ENCODE results near the gene NRIP1.

The NRIP1 gene

DNA sequence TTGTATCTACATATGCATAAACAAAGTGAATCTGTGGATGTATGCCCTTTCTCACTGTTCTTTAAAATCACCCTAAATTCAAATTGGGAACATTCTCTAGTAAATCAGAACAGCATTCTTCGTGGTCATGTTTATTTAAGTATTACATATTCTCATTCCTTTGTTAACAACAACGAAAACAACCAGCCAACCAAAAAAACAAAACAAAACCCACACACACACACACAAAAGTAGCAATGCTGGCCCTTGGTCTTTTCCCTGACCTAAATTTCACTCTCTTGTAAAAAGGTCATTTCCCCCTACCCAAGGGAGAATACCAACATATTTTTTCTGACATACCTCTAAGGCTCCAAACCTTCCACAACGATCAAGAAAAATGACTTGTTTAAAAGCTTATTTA lies 102.6 kb downstream of the NRIP1 start:
- H3K36me3 ChIP-seq (ENCODE audit: control insufficient read depth, insufficient read depth, low read length) = peaks cover 19% of the 10 kb centered on the region
- no peak overlapping the region for H3K27ac ChIP-seq (ENCODE audit: insufficient read depth, low read depth, low read length, poor library complexity, severe bottlenecking)
- no peak overlapping the region for H3K4me3 ChIP-seq (ENCODE audit: insufficient read depth, low read depth, low read length)
- no peaks in the 10 kb centered on the region for H3K9me3 ChIP-seq (ENCODE audit: control insufficient read depth, low read length)
- no peaks in the 10 kb centered on the region for H3K27me3 ChIP-seq (ENCODE audit: control insufficient read depth, insufficient read depth, low read length, poor library complexity, severe bottlenecking)
- 88 to 98% methylated on average over 2 of the region's 3 CpGs for WGBS, 2 experiments
- peaks cover 5% of the 10 kb centered on the region for H3K4me1 ChIP-seq (ENCODE audit: control insufficient read depth, insufficient read depth, low read length)

- Histone ChIP-seq H3K27me3 (ENCODE audit: control insufficient read depth, insufficient read depth, low read length, poor library complexity, severe bottlenecking) (no peaks in the 10 kb centered on the region), H3K9me3 (ENCODE audit: control insufficient read depth, low read length) (no peaks in the 10 kb centered on the region), H3K4me3 (ENCODE audit: insufficient read depth, low read depth, low read length) (no peak overlapping the region), H3K4me1 (ENCODE audit: control insufficient read depth, insufficient read depth, low read length) (peaks cover 5% of the 10 kb centered on the region), H3K36me3 (ENCODE audit: control insufficient read depth, insufficient read depth, low read length) (peaks cover 12% of the 10 kb centered on the region), H3K27ac (ENCODE audit: insufficient read depth, low read depth, low read length, poor library complexity, severe bottlenecking) (no peak overlapping the region)
- 98 to 100% methylated on average over 1 to 3 of the region's 3 CpGs for WGBS, 2 experiments
These were observed 103.3 kb downstream of the NRIP1 start for GRCh38 chr21:14961502-14961901.

- Histone ChIP-seq H3K27ac (ENCODE audit: insufficient read depth, low read depth, low read length, poor library complexity, severe bottlenecking) (no peak overlapping the region), H3K9me3 (ENCODE audit: control insufficient read depth, low read length) (no peaks in the 10 kb centered on the region), H3K27me3 (ENCODE audit: control insufficient read depth, insufficient read depth, low read length, poor library complexity, severe bottlenecking) (no peaks in the 10 kb centered on the region), H3K4me1 (ENCODE audit: control insufficient read depth, insufficient read depth, low read length) (peaks cover 5% of the 10 kb centered on the region), H3K4me3 (ENCODE audit: insufficient read depth, low read depth, low read length) (no peak overlapping the region), H3K36me3 (ENCODE audit: control insufficient read depth, insufficient read depth, low read length) (no peaks in the 10 kb centered on the region)
- WGBS, 2 experiments = 83 to 85% methylated on average over 3 of the region's 3 CpGs
These were observed 105.5 kb downstream of the NRIP1 start for GRCh38 chr21:14959343-14959742.

GRCh38 chr21:14957836-14958235 lies 107.0 kb downstream of the NRIP1 start:
- WGBS, 2 experiments = 95 to 98% methylated on average over 1 of the region's 1 CpG
- H3K9me3 ChIP-seq (ENCODE audit: control insufficient read depth, low read length) = no peaks in the 10 kb centered on the region
- no peaks in the 10 kb centered on the region for H3K36me3 ChIP-seq (ENCODE audit: control insufficient read depth, insufficient read depth, low read length)
- peaks cover 5% of the 10 kb centered on the region for H3K4me1 ChIP-seq (ENCODE audit: control insufficient read depth, insufficient read depth, low read length)
- no peak overlapping the region for H3K4me3 ChIP-seq (ENCODE audit: insufficient read depth, low read depth, low read length)
- H3K27me3 ChIP-seq (ENCODE audit: control insufficient read depth, insufficient read depth, low read length, poor library complexity, severe bottlenecking) = no peaks in the 10 kb centered on the region
- no peak overlapping the region for H3K27ac ChIP-seq (ENCODE audit: insufficient read depth, low read depth, low read length, poor library complexity, severe bottlenecking)

DNA sequence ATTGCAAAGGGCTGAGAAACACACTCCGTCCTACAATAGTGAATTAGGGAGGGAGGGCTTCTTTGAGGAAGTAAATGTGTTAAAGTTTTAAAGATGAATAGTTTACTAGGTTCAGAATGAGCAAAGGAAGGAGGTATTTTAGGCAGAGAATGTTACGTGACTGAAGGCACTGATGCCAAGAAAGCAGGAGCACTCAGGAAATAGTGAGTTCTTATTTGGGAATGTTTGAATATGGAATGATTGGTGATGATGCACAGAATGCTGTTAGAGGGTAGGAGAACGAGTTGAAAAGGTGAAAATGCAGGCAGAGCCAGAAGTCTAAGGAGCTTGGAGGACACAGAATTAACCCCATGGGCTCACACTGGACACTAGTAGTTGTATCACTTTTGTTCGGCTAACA lies 108.0 kb downstream of the NRIP1 start:
- WGBS, 2 experiments = 90 to 95% methylated on average over 3 to 4 of the region's 4 CpGs
- no peaks in the 10 kb centered on the region for H3K36me3 ChIP-seq (ENCODE audit: control insufficient read depth, insufficient read depth, low read length)
- H3K27me3 ChIP-seq (ENCODE audit: control insufficient read depth, insufficient read depth, low read length, poor library complexity, severe bottlenecking) = no peaks in the 10 kb centered on the region
- no peaks in the 10 kb centered on the region for H3K9me3 ChIP-seq (ENCODE audit: control insufficient read depth, low read length)
- no peak overlapping the region for H3K27ac ChIP-seq (ENCODE audit: insufficient read depth, low read depth, low read length, poor library complexity, severe bottlenecking)
- no peak overlapping the region for H3K4me3 ChIP-seq (ENCODE audit: insufficient read depth, low read depth, low read length)
- H3K4me1 ChIP-seq (ENCODE audit: control insufficient read depth, insufficient read depth, low read length) = peaks cover 5% of the 10 kb centered on the region

DNA sequence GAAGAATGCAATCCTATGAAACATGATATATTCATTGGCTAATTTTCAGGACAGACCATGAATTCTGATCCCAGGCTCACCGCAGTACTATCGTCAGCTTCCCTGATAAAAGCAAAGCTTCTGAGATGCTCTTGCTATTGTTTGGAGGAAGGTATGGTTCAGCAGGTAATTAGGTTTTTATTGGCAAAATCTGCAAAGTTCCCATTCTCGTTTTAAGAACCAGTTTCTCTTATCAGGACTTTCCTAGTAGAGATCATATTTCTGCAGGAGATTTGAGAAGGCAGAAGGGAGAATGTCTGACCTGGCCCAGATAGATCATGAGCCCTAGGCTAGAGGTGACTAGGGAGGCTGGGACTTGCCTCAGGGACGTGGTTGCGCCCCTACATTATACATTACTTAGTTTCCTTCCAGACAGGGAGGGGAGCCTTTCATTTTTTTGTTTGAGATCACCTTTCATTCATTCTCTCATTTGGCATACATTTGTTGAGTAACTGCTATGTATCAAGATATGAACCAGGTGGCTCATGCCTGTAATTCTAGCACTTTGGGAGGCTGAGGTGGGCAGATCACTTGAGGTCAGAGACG lies 108.8 kb downstream of the NRIP1 start:
- Histone ChIP-seq H3K4me1 (ENCODE audit: control insufficient read depth, insufficient read depth, low read length) (peaks cover 5% of the 10 kb centered on the region), H3K36me3 (ENCODE audit: control insufficient read depth, insufficient read depth, low read length) (no peaks in the 10 kb centered on the region), H3K27me3 (ENCODE audit: control insufficient read depth, insufficient read depth, low read length, poor library complexity, severe bottlenecking) (no peaks in the 10 kb centered on the region), H3K9me3 (ENCODE audit: control insufficient read depth, low read length) (no peaks in the 10 kb centered on the region), H3K27ac (ENCODE audit: insufficient read depth, low read depth, low read length, poor library complexity, severe bottlenecking) (no peak overlapping the region), H3K4me3 (ENCODE audit: insufficient read depth, low read depth, low read length) (no peak overlapping the region)
- 94 to 96% methylated on average over 6 of the region's 6 CpGs for WGBS, 2 experiments

- no peaks in the 10 kb centered on the region for H3K36me3 ChIP-seq (ENCODE audit: control insufficient read depth, insufficient read depth, low read length)
- no peaks in the 10 kb centered on the region for H3K4me1 ChIP-seq (ENCODE audit: control insufficient read depth, insufficient read depth, low read length)
- WGBS, 2 experiments = 95% methylated on average over 3 to 4 of the region's 4 CpGs
- H3K9me3 ChIP-seq (ENCODE audit: control insufficient read depth, low read length) = no peaks in the 10 kb centered on the region
- no peak overlapping the region for H3K27ac ChIP-seq (ENCODE audit: insufficient read depth, low read depth, low read length, poor library complexity, severe bottlenecking)
- H3K4me3 ChIP-seq (ENCODE audit: insufficient read depth, low read depth, low read length) = no peak overlapping the region
- no peaks in the 10 kb centered on the region for H3K27me3 ChIP-seq (ENCODE audit: control insufficient read depth, insufficient read depth, low read length, poor library complexity, severe bottlenecking)
These were observed 111.9 kb downstream of the NRIP1 start for GRCh38 chr21:14952916-14953315.

DNA sequence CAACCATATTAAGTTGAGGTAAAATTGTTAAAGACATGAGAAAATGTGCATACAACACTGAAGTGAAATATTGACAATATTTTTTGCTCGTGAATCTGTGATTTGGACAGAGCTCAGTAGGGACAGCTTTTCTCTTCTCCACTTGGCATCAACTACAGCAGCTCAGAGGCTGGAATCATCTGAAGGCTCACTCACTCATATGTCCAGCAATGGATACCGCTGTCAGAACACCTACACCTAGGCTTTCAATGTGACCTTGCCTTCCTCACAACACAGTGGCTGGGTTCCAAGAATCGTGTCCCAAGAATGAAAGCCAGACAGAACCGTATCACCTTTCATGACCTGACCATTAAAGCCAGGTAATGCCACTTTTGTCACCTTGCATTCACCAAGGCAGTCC lies 115.2 kb downstream of the NRIP1 start:
- Histone ChIP-seq H3K36me3 (ENCODE audit: control insufficient read depth, insufficient read depth, low read length) (no peaks in the 10 kb centered on the region), H3K27ac (ENCODE audit: insufficient read depth, low read depth, low read length, poor library complexity, severe bottlenecking) (no peak overlapping the region), H3K4me1 (ENCODE audit: control insufficient read depth, insufficient read depth, low read length) (no peaks in the 10 kb centered on the region), H3K27me3 (ENCODE audit: control insufficient read depth, insufficient read depth, low read length, poor library complexity, severe bottlenecking) (no peaks in the 10 kb centered on the region), H3K4me3 (ENCODE audit: insufficient read depth, low read depth, low read length) (no peak overlapping the region), H3K9me3 (ENCODE audit: control insufficient read depth, low read length) (no peaks in the 10 kb centered on the region)
- WGBS, 2 experiments = 92 to 95% methylated on average over 4 of the region's 4 CpGs

DNA sequence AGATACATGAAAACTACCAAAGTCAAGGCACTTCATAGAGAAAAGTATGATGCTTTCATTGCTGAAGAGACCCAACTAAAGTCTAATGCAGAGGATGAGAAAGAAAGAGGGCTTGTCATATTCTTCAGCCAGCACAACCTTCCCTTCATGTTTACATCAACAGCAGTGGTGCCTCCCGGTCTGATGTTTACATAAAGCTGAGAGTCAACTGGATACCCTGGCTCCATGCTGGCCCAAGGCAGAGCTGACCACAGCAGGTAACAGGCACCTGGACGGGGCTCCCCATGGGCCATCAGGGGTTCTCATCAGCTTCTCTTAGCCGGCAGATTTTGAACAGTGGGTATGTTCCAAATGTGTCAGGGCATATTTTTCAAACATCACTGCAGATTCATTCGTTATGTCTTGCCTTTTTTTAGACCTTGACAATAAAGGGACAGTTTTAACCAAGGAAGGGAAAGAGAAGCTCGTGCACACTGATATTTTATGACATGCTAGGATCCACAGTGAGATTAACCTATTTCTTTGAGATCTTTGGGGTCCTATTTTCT lies 117.1 kb downstream of the NRIP1 start:
- Histone ChIP-seq H3K4me3 (ENCODE audit: insufficient read depth, low read depth, low read length) (no peak overlapping the region), H3K9me3 (ENCODE audit: control insufficient read depth, low read length) (no peaks in the 10 kb centered on the region), H3K27ac (ENCODE audit: insufficient read depth, low read depth, low read length, poor library complexity, severe bottlenecking) (no peak overlapping the region), H3K27me3 (ENCODE audit: control insufficient read depth, insufficient read depth, low read length, poor library complexity, severe bottlenecking) (no peaks in the 10 kb centered on the region), H3K4me1 (ENCODE audit: control insufficient read depth, insufficient read depth, low read length) (no peaks in the 10 kb centered on the region), H3K36me3 (ENCODE audit: control insufficient read depth, insufficient read depth, low read length) (no peaks in the 10 kb centered on the region)
- WGBS, 2 experiments = 77 to 80% methylated on average over 5 of the region's 5 CpGs

DNA sequence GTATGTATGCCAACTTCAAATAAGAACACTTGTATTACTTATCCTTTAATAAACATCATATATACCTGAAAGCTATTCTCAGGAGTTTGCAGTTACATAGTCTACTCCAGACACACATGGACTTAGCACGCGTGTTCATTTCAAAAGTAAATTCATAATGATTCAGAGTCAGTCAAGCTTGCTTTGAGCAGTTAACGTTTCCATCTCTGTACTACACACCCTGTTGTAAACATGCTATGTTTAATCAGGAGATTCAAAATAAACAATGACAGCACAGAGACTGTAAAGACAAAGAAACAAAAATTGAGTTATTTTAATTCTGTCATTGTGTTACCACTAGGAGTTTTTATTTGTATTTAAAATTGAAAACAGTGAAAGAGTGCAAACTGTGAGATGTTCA lies 119.6 kb downstream of the NRIP1 start:
- no peaks in the 10 kb centered on the region for H3K27me3 ChIP-seq (ENCODE audit: control insufficient read depth, insufficient read depth, low read length, poor library complexity, severe bottlenecking)

DNA sequence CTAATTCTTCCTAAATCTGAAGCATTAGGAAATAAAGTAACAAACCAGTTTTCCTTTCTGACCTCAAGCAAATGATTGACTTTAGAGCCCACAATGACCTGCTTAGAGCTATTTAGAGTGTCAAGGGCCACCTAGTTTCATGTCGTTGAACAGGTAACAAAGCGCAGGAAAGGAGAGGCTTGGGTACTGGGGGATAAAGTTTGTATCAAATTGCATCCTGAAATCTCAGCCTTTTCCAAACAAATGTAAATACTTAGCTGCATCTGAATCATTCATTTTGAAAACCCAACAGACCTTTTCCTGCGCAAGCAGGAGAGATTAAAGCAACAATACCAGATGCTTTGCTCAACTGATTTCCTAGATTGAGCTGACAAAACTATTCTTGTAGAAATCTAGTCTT lies 121.2 kb downstream of the NRIP1 start:
- Histone ChIP-seq H3K4me3 (ENCODE audit: insufficient read depth, low read depth, low read length) (no peak overlapping the region), H3K27me3 (ENCODE audit: control insufficient read depth, insufficient read depth, low read length, poor library complexity, severe bottlenecking) (no peaks in the 10 kb centered on the region), H3K9me3 (ENCODE audit: control insufficient read depth, low read length) (no peaks in the 10 kb centered on the region), H3K4me1 (ENCODE audit: control insufficient read depth, insufficient read depth, low read length) (no peaks in the 10 kb centered on the region), H3K27ac (ENCODE audit: insufficient read depth, low read depth, low read length, poor library complexity, severe bottlenecking) (no peak overlapping the region), H3K36me3 (ENCODE audit: control insufficient read depth, insufficient read depth, low read length) (no peaks in the 10 kb centered on the region)
- 91% methylated on average over 3 of the region's 3 CpGs for WGBS, 2 experiments

More for the DNA sequence above, 119.6 kb downstream of the NRIP1 start:
- Histone ChIP-seq H3K4me3 (ENCODE audit: insufficient read depth, low read depth, low read length) (no peak overlapping the region), H3K9me3 (ENCODE audit: control insufficient read depth, low read length) (no peaks in the 10 kb centered on the region), H3K27ac (ENCODE audit: insufficient read depth, low read depth, low read length, poor library complexity, severe bottlenecking) (no peak overlapping the region), H3K36me3 (ENCODE audit: control insufficient read depth, insufficient read depth, low read length) (no peaks in the 10 kb centered on the region), H3K4me1 (ENCODE audit: control insufficient read depth, insufficient read depth, low read length) (no peaks in the 10 kb centered on the region)
- 97% methylated on average over 2 to 3 of the region's 3 CpGs for WGBS, 2 experiments
